Heart right ventricle (tissue), 16 donors: Measurements from ENCODE around the gene ZNF662. TPM values are rescaled to one million over a fixed set of nuclear protein-coding genes. Genes with fewer than 3 reads are reported as not detected.

Experiments
- ATAC-seq, 8 donors: fragments of 200-7000 bp; cut with Tn5 transposase; one replicate each; pipeline ENCODE4 v1.9.1; 2020; ENCODE audit warnings: mild to moderate bottlenecking in 8 of 8, moderate library complexity in 8 of 8, moderate number of reproducible peaks in 1 of 8
- DNase-seq, 2 donors: peaks; one replicate each; pipeline ENCODE4 v3.0.0-alpha.2; 2020
- H3K27ac ChIP-seq, 10 donors: fragments of 200-600 bp; sonication (generic) in 2 of 10; one replicate each; pipeline versions ENCODE4 v1.5.0 to v1.8.0; 2020 to 2022; ENCODE audit warnings: mild to moderate bottlenecking in 3 of 10
- H3K27me3 ChIP-seq, 7 donors: fragments of 200-600 bp; one replicate each; pipeline ENCODE4 v1.8.0; 2021 to 2022; ENCODE audit warnings: mild to moderate bottlenecking in 2 of 7
- H3K36me3 ChIP-seq, 9 donors: fragments of 200-600 bp; sonication (generic) in 1 of 9; one replicate each; pipeline versions ENCODE4 v1.5.0 to v1.8.0; 2020 to 2022; ENCODE audit warnings: mild to moderate bottlenecking in 2 of 9
- H3K4me1 ChIP-seq, 9 donors: fragments of 200-600 bp; sonication (generic) in 1 of 9; one replicate each; pipeline versions ENCODE4 v1.5.0 to v1.8.0; 2020 to 2022; ENCODE audit warnings: mild to moderate bottlenecking in 4 of 9
- H3K4me3 ChIP-seq, 10 donors: fragments of 200-600 bp; sonication (generic) in 2 of 10; one replicate each; pipeline versions ENCODE4 v1.5.0 to v1.8.0; 2020 to 2022; ENCODE audit warnings: mild to moderate bottlenecking in 7 of 10, moderate library complexity in 2 of 10
- H3K9me3 ChIP-seq, 11 donors: fragments of 200-600 bp in 10 of 11; sonication (generic) in 2 of 11; one replicate each; pipeline versions ENCODE4 v1.5.0 to v1.8.0; 2013 to 2022; ENCODE audit warnings: mild to moderate bottlenecking in 2 of 11, control low read depth in 1 of 11, moderate library complexity in 1 of 11
- CTCF ChIP-seq, 9 donors: fragments of 200-600 bp; sonication (generic) in 2 of 9; IDR thresholded peaks; one replicate each; pipeline versions ENCODE4 v1.5.0 to v1.8.0; 2021 to 2022; ENCODE audit warnings: antibody characterized with exemption in 9 of 9, mild to moderate bottlenecking in 5 of 9, moderate library complexity in 1 of 9
- WGBS, 2 donors: extraction: QIAGEN DNeasy Blood & Tissue Kit; methylation state at CpG; one replicate each; pipeline ENCODE4 v1.1.7; 2013; ENCODE audit warnings: inconsistent platforms in 1 of 2; 5-methylcytosine and 5-hydroxymethylcytosine counted together
- intact Hi-C, 10 donors: fragments of 100-400 bp; cut with DNase I; formaldehyde crosslinking; loops; one replicate each; pipeline versions ENCODE4 v1.11.1 to v1.14.2; 2022
- polyA plus RNA-seq, 2 donors: library from polyadenylated mRNA; stranded (reverse); fragments of 200-250 nt; gene quantifications; one replicate each; pipeline ENCODE4 v1.2.3, GENCODE V29; 2013
- total RNA-seq, 10 donors: library from RNA; stranded (reverse); fragmentation: NEBNext Ultra II Directional in 3 of 10; extraction: Animal tissue kit (Norgen Biotek cat#: 25700) in 3 of 10; gene quantifications; one replicate each; pipeline versions ENCODE4 v1.2.1 to v1.2.4, GENCODE V29; 2021 to 2023
- donor health status: Arrhythmogenic right ventricular cardiomyopathy.
- donor health status: ischemic (EF 13 %, LVEDD 7.1; RV severe dilation, severe dysfunction).
- donor health status: healthy with polysubstance abuse.
- donor health status: DM: no; HTN: yes; CAD: no.
- donor health status: DM: no; HTN: no; CAD: no.
- donor health status: ischemic (EF 25% LVEDD 6.9; RV normal size, moderate dysfunction).
- donor health status: ischemic (EF 25% LVEDD 5.7; RV mildly dilated, moderate dysfunction).
- donor health status: healthy.
- donor health status: DM: yes; HTN: yes; CAD: no.
- donor health status: Ischemic cardiomyopathy.
- donor health status: ischemic (EF 35%, LVEDD 5.7; RV mildly dilated, moderate dysfunction).
- donor health status: nonischemic (EF 11% LVEDD 7.7; RV severe dilation, severe dysfunction).
- donor health status: DM: yes; HTN: yes; CAD: no.
- donor health status: PGD.
- donor health status: ischemic (EF 29% LVEDD 5.4; RV normal size, mild dysfunction).
- donor health status: nonischemic (EF 23%, LVEDD 6.1; RV moderate dilation, normal function).

ZNF662 gene
- total and polyA plus RNA-seq, 12 donors = 0.91 to 6.9 (median 5.2) TPM

- intact Hi-C loops = no loop called here
- WGBS, 2 donors = 95 to 96% methylated on average over 2 of the region's 2 CpGs
- Histone ChIP-seq H3K27ac (no peak overlapping the region), H3K27me3 (peaks cover 0 to 5% (median 0%) of the 10 kb centered on the region in 7 donors), H3K9me3 (peaks cover 0 to 62% (median 40%) of the 10 kb centered on the region in 11 donors), H3K36me3 (peaks cover 0 to 80% (median 49%) of the 10 kb centered on the region in 9 donors), H3K4me3 (no peak overlapping the region), H3K4me1 (peaks cover 0 to 12% (median 9%) of the 10 kb centered on the region in 9 donors)
- no peak for TF ChIP-seq CTCF (IDR thresholded peaks at IDR 0.05)
- no peak for ATAC-seq
- DNase-seq = no peak
Measured at GRCh38 chr3:42911551-42911950, 5.6 kb downstream of the ZNF662 start.

GRCh38 chr3:42914771-42915515 lies 9.0 kb downstream of the ZNF662 start:
- peaks cover 0 to 94% (median 69%) of the 10 kb centered on the region in 11 donors for H3K9me3 ChIP-seq
- intact Hi-C loops = no loop called here
- DNase-seq (no peak), ATAC-seq (no peak)
- H3K27me3 ChIP-seq = no peaks in the 10 kb centered on the region
- TF ChIP-seq CTCF (IDR thresholded peaks at IDR 0.05) = no peak
- no peak overlapping the region for H3K27ac ChIP-seq
- WGBS, 2 donors = 98 to 99% methylated on average over 8 of the region's 8 CpGs
- H3K4me1 ChIP-seq = no peaks in the 10 kb centered on the region
- no peak overlapping the region for H3K4me3 ChIP-seq
- peaks cover 0 to 69% (median 45%) of the 10 kb centered on the region in 9 donors for H3K36me3 ChIP-seq

- H3K4me3 ChIP-seq = no peak overlapping the region
- H3K27me3 ChIP-seq = no peaks in the 10 kb centered on the region
- H3K27ac ChIP-seq = no peak overlapping the region
- no peaks in the 10 kb centered on the region for H3K4me1 ChIP-seq
- WGBS, 2 donors = 96 to 97% methylated on average over 4 of the region's 4 CpGs
- H3K9me3 ChIP-seq = peaks cover 0 to 57% (median 16%) of the 10 kb centered on the region in 11 donors
- no peak for TF ChIP-seq CTCF (IDR thresholded peaks at IDR 0.05)
- no peaks in the 10 kb centered on the region for H3K36me3 ChIP-seq
- no peak for DNase-seq
- intact Hi-C loops = no loop called here
- ATAC-seq = no peak
Measured at GRCh38 chr3:42923606-42924005, 17.7 kb downstream of the ZNF662 start.

GRCh38 chr3:42926310-42926709 lies 20.4 kb downstream of the ZNF662 start:
- Histone ChIP-seq H3K4me1 (no peaks in the 10 kb centered on the region), H3K27me3 (no peaks in the 10 kb centered on the region), H3K9me3 (peaks cover 0 to 30% (median 0%) of the 10 kb centered on the region in 11 donors), H3K36me3 (no peaks in the 10 kb centered on the region), H3K27ac (no peak overlapping the region), H3K4me3 (no peak overlapping the region)
- TF ChIP-seq CTCF (IDR thresholded peaks at IDR 0.05) = no peak
- DNase-seq (no peak), ATAC-seq (no peak)
- intact Hi-C loops = no loop called here
